NB4 (cell line): ENCODE measurements around the gene MROH7.

Experiments used
- DNase-seq: peaks from one replicate; pipeline ENCODE4 v3.0.0; 2010; ENCODE audit warnings: low read depth
- H3K4me3 ChIP-seq: one replicate; pipeline ENCODE4 v1.5.1; 2011; ENCODE audit warnings: mild to moderate bottlenecking, low read depth, low read length, moderate library complexity
- CTCF ChIP-seq: IDR thresholded peaks from one replicate; pipeline ENCODE4 v1.5.1; 2012; ENCODE audit warnings: low read depth, low read length
- MAX ChIP-seq: IDR thresholded peaks from 2 replicates; pipeline ENCODE4 v1.6.1; 2011; ENCODE audit warnings: low read depth, low read length
- MYC ChIP-seq: IDR thresholded peaks from 2 replicates; pipeline ENCODE4 v1.6.1; 2011; ENCODE audit warnings: low read depth, low read length
- POLR2A ChIP-seq: IDR thresholded peaks from 2 replicates; pipeline ENCODE4 v1.6.1; 2011; ENCODE audit warnings: mild to moderate bottlenecking; ENCODE audit not compliant: insufficient read length; ENCODE audit errors: extremely low read depth

MROH7 gene

GRCh38 chr1:54698346-54698745, 56.8 kb downstream of the MROH7 start:
- DNase-seq, result no peak
- no peak overlapping the region for H3K4me3 ChIP-seq
- TF ChIP-seq MYC, result no peak

- TF ChIP-seq MYC (no peak), CTCF (no peak), MAX (no peak), POLR2A (no peak)
- H3K4me3 ChIP-seq, result no peak overlapping the region
- no peak for DNase-seq
These were observed 58.4 kb downstream of the MROH7 start for GRCh38 chr1:54699936-54700525.

GRCh38 chr1:54701066-54701465, 59.5 kb downstream of the MROH7 start:
- no peak for TF ChIP-seq POLR2A
- TF ChIP-seq MAX, result no peak
- TF ChIP-seq MYC, result no peak
- no peak for TF ChIP-seq CTCF
- H3K4me3 ChIP-seq, result no peak overlapping the region
- no peak for DNase-seq

- no peak for TF ChIP-seq MYC
- no peak for TF ChIP-seq CTCF
- no peak for TF ChIP-seq MAX
- no peak for TF ChIP-seq POLR2A
- no peak overlapping the region for H3K4me3 ChIP-seq
- no peak for DNase-seq
These were observed 60.4 kb downstream of the MROH7 start for GRCh38 chr1:54701996-54702395.

- TF ChIP-seq MYC (no peak), MAX (no peak), POLR2A (no peak)
These were observed 61.9 kb downstream of the MROH7 start for GRCh38 chr1:54703471-54703870.

GRCh38 chr1:54705153-54705552, 63.6 kb downstream of the MROH7 start:
- peak; percentile 9 for DNase-seq
- no peak overlapping the region for H3K4me3 ChIP-seq
- TF ChIP-seq MAX, result no peak
- TF ChIP-seq POLR2A, result no peak
- TF ChIP-seq MYC, result no peak
- TF ChIP-seq CTCF, result no peak

More at GRCh38 chr1:54703471-54703870, 61.9 kb downstream of the MROH7 start:
- no peak overlapping the region for H3K4me3 ChIP-seq
- DNase-seq, result no peak

- TF ChIP-seq MYC (no peak), CTCF (no peak), POLR2A (no peak), MAX (no peak)
- DNase-seq, result no peak
- no peak overlapping the region for H3K4me3 ChIP-seq
These were observed 64.8 kb downstream of the MROH7 start for GRCh38 chr1:54706419-54706818.
